Activated naive CD8-positive, alpha-beta T cell treated with anti-CD3 and anti-CD28 coated beads, Interleukin-2, amount 10 ng/mL, durations not matched to agents 7 days and 5 days (primary cell): ENCODE data around the gene CCDC74A. TPM values are rescaled to one million over a fixed set of nuclear protein-coding genes. Genes with fewer than 3 reads are reported as not detected.

Experiments used
- ATAC-seq: fragments of 150-1000 bp; cut with Tn5 transposase; one replicate; pipeline ENCODE4 v1.10.0; 2021; ENCODE audit warnings: low read depth, moderate library complexity
- POLR2A ChIA-PET: fragments of 350-600 bp; sonication (Branson Sonifier 250); formaldehyde crosslinking; loops from one replicate; lab custom pipeline; 2021; ENCODE audit warnings: antibody characterized with exemption; lab: Charles Lee
- DNase-seq: peaks from one replicate; pipeline ENCODE4 v3.0.0; 2021
- H3K27ac Mint-ChIP-seq: one replicate; pipeline ENCODE4 v1.8.0; 2022; ENCODE audit warnings: mild to moderate bottlenecking, mixed read lengths
- H3K27me3 Mint-ChIP-seq: one replicate; pipeline ENCODE4 v1.8.0; 2022; ENCODE audit warnings: mild to moderate bottlenecking, moderate library complexity, mixed read lengths
- H3K36me3 Mint-ChIP-seq: one replicate; pipeline ENCODE4 v1.8.0; 2021; ENCODE audit warnings: mild to moderate bottlenecking, mixed read lengths
- H3K4me1 Mint-ChIP-seq: one replicate; pipeline ENCODE4 v1.8.0; 2021; ENCODE audit warnings: mixed read lengths
- H3K4me3 Mint-ChIP-seq: one replicate; pipeline ENCODE4 v1.8.0; 2022; ENCODE audit warnings: mild to moderate bottlenecking, moderate library complexity, mixed read lengths
- H3K9me3 Mint-ChIP-seq: one replicate; pipeline ENCODE4 v1.8.0; 2021; ENCODE audit warnings: mixed read lengths
- microRNA-seq: library from miRNA; unstranded; fragments of <30 nt; microRNA quantifications from one replicate; pipeline ENCODE4 v1.2.0, GENCODE V29; 2022
- total RNA-seq, 2 experiments: library from RNA; stranded (reverse); gene quantifications; one replicate each; pipeline ENCODE4 v1.2.3, GENCODE V29; 2021

The CCDC74A gene
- total RNA-seq, 2 experiments from 2014 or later: 4.8 to 4.9 TPM

DNA sequence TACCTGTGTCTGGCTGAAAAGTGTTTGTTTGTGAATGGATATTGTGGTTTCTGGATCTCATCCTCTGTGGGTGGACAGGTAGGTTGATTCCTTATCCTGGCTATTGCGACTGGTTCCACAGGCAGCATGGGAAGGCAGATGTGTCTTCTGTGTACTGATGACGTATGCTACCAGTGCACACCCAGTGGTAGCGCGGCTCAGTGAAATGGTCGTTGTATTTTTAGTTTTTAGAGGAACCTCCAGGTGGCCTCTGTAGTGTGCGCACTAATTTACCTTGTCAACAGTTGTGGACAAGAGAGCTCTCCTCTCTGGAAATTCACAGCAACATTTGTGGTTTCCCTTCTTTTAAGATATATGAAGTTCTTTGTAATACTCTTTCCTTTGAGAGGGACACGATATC, 52.5 kb downstream of the CCDC74A start:
- ATAC-seq: no peak
- POLR2A ChIA-PET: no interaction called here

More for the DNA sequence above, 52.5 kb downstream of the CCDC74A start:
- Mint-ChIP-seq H3K36me3 (no peaks in the 10 kb centered on the region), H3K27me3 (peaks cover 16% of the 10 kb centered on the region), H3K9me3 (no peaks in the 10 kb centered on the region), H3K4me3 (no peak overlapping the region), H3K27ac (no peak overlapping the region), H3K4me1 (no peaks in the 10 kb centered on the region)
- no peak for DNase-seq

Small RNAs within 50 kb of the gene (microRNA-seq; reads per million reads assigned to microRNA genes)
- not detected for gene MIR4784

Other genes with a start within 250 kb of the CCDC74A start
- gene RAB6D, start 163.7 kb upstream of the CCDC74A start, total RNA-seq: not detected
- not detected for gene TUBA3D, start 51.8 kb upstream of the CCDC74A start, total RNA-seq
- 100 to 1,000 TPM; 233 to 253 TPM for gene MZT2A, start 35.5 kb upstream of the CCDC74A start, total RNA-seq